Sigmoid colon (tissue), 4 donors: Measurements from ENCODE around the gene SYNDIG1.

Experiments
- POLR2AphosphoS5 ChIP-seq, 4 donors: sonication (generic); formaldehyde crosslinking; IDR thresholded peaks; one replicate each; pipeline ENCODE4 v1.6.1; 2017; ENCODE audit warnings: antibody characterized with exemption in 4 of 4
- TF ChIP-seq, protein P1 (sequence below), 4 experiments: fragments of 450-650 bp in 3 of 4; fragments of 200-600 bp in 1 of 4; IDR thresholded peaks; one replicate each; pipeline ENCODE4 v1.5.1; 2016 to 2019; ENCODE audit warnings: antibody characterized with exemption in 4 of 4, mild to moderate bottlenecking in 3 of 4, moderate library complexity in 2 of 4

DNA sequence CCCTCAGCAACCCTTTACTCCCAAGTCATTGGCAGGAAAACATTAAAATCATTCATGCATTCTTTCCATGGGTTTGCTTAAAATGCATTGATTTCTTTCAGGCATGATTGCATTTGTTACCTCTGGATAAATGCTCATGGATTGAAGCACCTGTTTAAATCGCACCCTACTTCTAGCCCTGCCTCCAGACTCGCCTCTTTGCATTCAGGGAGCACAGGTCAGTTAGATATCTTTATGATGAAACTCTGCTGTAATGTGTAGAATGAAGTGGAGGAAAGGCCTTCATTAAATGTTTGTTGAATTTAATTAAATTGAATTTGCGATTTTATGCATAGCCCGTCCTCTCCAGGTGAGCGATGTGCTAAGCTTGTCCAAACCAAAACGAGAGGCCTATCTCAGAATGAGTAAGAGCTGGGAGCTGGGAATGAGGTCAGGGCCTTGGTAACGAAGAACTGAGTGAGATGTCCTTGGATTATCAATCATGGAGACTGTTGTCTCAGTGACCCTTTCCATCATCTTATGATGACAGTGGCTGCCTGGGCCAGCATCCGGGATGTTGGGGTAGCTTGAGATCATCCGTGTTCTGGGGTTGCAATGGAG lies 210.1 kb downstream of the SYNDIG1 start:
- TF ChIP-seq, protein P1, sequence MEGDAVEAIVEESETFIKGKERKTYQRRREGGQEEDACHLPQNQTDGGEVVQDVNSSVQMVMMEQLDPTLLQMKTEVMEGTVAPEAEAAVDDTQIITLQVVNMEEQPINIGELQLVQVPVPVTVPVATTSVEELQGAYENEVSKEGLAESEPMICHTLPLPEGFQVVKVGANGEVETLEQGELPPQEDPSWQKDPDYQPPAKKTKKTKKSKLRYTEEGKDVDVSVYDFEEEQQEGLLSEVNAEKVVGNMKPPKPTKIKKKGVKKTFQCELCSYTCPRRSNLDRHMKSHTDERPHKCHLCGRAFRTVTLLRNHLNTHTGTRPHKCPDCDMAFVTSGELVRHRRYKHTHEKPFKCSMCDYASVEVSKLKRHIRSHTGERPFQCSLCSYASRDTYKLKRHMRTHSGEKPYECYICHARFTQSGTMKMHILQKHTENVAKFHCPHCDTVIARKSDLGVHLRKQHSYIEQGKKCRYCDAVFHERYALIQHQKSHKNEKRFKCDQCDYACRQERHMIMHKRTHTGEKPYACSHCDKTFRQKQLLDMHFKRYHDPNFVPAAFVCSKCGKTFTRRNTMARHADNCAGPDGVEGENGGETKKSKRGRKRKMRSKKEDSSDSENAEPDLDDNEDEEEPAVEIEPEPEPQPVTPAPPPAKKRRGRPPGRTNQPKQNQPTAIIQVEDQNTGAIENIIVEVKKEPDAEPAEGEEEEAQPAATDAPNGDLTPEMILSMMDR (IDR thresholded peaks at IDR 0.05), result no peak
- no peak for TF ChIP-seq POLR2AphosphoS5 (IDR thresholded peaks at IDR 0.05)
